OCI-LY1 (cell line): ENCODE results near the gene CBX4.

Source experiments
- H2AFZ ChIP-seq: fragments of 200-600 bp; sonication (generic), shearing (Covaris generic); 2 replicates; pipeline ENCODE4 v1.6.0; 2014; ENCODE audit warnings: antibody characterized with exemption, mild to moderate bottlenecking, low read length
- H3F3A ChIP-seq: fragments of 200-600 bp; sonication (generic), shearing (Covaris generic); 2 replicates; pipeline ENCODE4 v1.6.0; 2014; ENCODE audit warnings: mild to moderate bottlenecking, antibody characterized with exemption, low read length, moderate library complexity; ENCODE audit not compliant: insufficient read depth
- H3K27ac ChIP-seq: fragments of 200-600 bp; sonication (generic); 2 replicates; pipeline ENCODE4 v1.5.1; 2014; ENCODE audit warnings: low read length, mixed run types, mild to moderate bottlenecking, low read depth; ENCODE audit not compliant: poor library complexity, severe bottlenecking
- H3K27me3 ChIP-seq: fragments of 200-600 bp; sonication (generic); 2 replicates; pipeline ENCODE4 v1.6.0; 2014; ENCODE audit warnings: antibody characterized with exemption, mild to moderate bottlenecking, low read length, moderate library complexity; ENCODE audit not compliant: insufficient read depth
- H3K36me3 ChIP-seq: fragments of 200-600 bp; sonication (generic); 2 replicates; pipeline ENCODE4 v1.6.1; 2014; ENCODE audit warnings: mild to moderate bottlenecking, antibody characterized with exemption, low read length, moderate library complexity, mixed read lengths; ENCODE audit not compliant: insufficient read depth
- H3K4me1 ChIP-seq: fragments of 200-600 bp; sonication (generic); 2 replicates; pipeline ENCODE4 v1.5.1; 2014; ENCODE audit warnings: mild to moderate bottlenecking, low read length, moderate library complexity; ENCODE audit not compliant: insufficient read depth, severe bottlenecking
- H3K4me2 ChIP-seq: fragments of 200-600 bp; sonication (generic), shearing (Covaris generic); 2 replicates; pipeline ENCODE4 v1.6.1; 2014; ENCODE audit warnings: low read length
- H3K4me3 ChIP-seq: fragments of 200-600 bp; sonication (generic); 2 replicates; pipeline ENCODE4 v1.5.1; 2014; ENCODE audit warnings: low read length, low read depth, mild to moderate bottlenecking, mixed read lengths; ENCODE audit not compliant: poor library complexity, severe bottlenecking
- H3K79me2 ChIP-seq: fragments of 200-600 bp; shearing (Covaris generic); 2 replicates; pipeline ENCODE4 v1.6.1; 2016; ENCODE audit warnings: mixed run types, low read length, mixed read lengths; ENCODE audit not compliant: insufficient read depth
- H3K9ac ChIP-seq: fragments of 200-600 bp; sonication (generic), shearing (Covaris generic); 2 replicates; pipeline ENCODE4 v1.6.1; 2014; ENCODE audit warnings: mild to moderate bottlenecking, low read length, mixed read lengths
- H3K9me2 ChIP-seq: fragments of 200-600 bp; sonication (generic), shearing (Covaris generic); 2 replicates; pipeline ENCODE4 v1.6.1; 2014; ENCODE audit warnings: low read depth, mild to moderate bottlenecking, low read length, mixed read lengths
- H3K9me3 ChIP-seq: fragments of 200-600 bp; shearing (Covaris generic); 2 replicates; pipeline ENCODE4 v1.6.1; 2014; ENCODE audit warnings: low read length, mixed read lengths
- H4K20me1 ChIP-seq: fragments of 200-600 bp; sonication (generic), shearing (Covaris generic); 2 replicates; pipeline ENCODE4 v1.6.0; 2016; ENCODE audit warnings: mild to moderate bottlenecking, low read length; ENCODE audit not compliant: insufficient read depth
- CTCF ChIP-seq: fragments of 200-600 bp; sonication (generic), shearing (Covaris generic); IDR thresholded peaks from 2 replicates; pipeline ENCODE4 v1.5.1; 2017; ENCODE audit warnings: mild to moderate bottlenecking, antibody characterized with exemption, low read length, moderate library complexity, mixed read lengths
- EZH2 ChIP-seq: fragments of 200-600 bp; sonication (generic), shearing (Covaris generic); IDR thresholded peaks from 2 replicates; pipeline ENCODE4 v1.8.0; 2017; ENCODE audit warnings: borderline replicate concordance, mixed run types, mild to moderate bottlenecking, antibody characterized with exemption, low read length, moderate library complexity, mixed read lengths

The CBX4 gene

DNA sequence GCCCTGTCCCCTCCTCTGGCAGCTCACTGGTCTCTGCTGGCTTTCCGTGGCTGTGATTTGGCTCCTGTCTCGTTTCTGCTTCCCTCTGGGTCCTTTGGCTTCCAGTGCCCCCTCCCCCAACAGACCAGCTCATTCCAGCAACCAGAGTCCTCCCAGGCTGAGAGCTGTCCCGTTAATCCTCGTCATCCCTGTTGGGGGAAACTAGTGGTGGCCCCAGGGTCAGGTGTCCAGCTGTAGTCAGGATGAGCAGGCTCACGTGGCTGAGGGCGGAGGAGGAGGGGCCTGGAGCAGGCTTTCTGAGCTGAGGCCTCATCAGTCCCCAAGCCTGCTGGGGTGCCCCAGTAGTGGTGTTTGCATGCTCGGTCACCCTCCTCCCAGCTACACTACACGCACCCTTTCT lies 10.7 kb upstream of the CBX4 start:
- TF ChIP-seq EZH2: no peak
- no peak for TF ChIP-seq CTCF
- no peak overlapping the region for H3K9ac ChIP-seq
- peaks cover 5% of the 10 kb centered on the region for H3K4me1 ChIP-seq
- H3K36me3 ChIP-seq: no peaks in the 10 kb centered on the region
- H3K9me3 ChIP-seq: no peaks in the 10 kb centered on the region
- no peaks in the 10 kb centered on the region for H3F3A ChIP-seq
- H3K27me3 ChIP-seq: peaks cover 15% of the 10 kb centered on the region
- H3K9me2 ChIP-seq: no peaks in the 10 kb centered on the region
- H4K20me1 ChIP-seq: no peaks in the 10 kb centered on the region
- H2AFZ ChIP-seq: no peak overlapping the region
- H3K4me3 ChIP-seq: no peak overlapping the region
- no peak overlapping the region for H3K27ac ChIP-seq
- H3K79me2 ChIP-seq: no peaks in the 10 kb centered on the region
- no peak overlapping the region for H3K4me2 ChIP-seq

- Histone ChIP-seq H3K36me3 (no peaks in the 10 kb centered on the region), H3K27ac (no peak overlapping the region), H3K79me2 (no peaks in the 10 kb centered on the region), H4K20me1 (no peaks in the 10 kb centered on the region), H3K9me3 (no peaks in the 10 kb centered on the region), H3K27me3 (peaks cover 15% of the 10 kb centered on the region), H3F3A (no peaks in the 10 kb centered on the region), H2AFZ (no peak overlapping the region), H3K4me3 (no peak overlapping the region), H3K4me2 (no peak overlapping the region), H3K9me2 (no peaks in the 10 kb centered on the region), H3K9ac (no peak overlapping the region), H3K4me1 (peaks cover 5% of the 10 kb centered on the region)
- TF ChIP-seq EZH2 (no peak), CTCF (no peak)
These were observed 9.1 kb upstream of the CBX4 start for GRCh38 chr17:79848370-79848766.

DNA sequence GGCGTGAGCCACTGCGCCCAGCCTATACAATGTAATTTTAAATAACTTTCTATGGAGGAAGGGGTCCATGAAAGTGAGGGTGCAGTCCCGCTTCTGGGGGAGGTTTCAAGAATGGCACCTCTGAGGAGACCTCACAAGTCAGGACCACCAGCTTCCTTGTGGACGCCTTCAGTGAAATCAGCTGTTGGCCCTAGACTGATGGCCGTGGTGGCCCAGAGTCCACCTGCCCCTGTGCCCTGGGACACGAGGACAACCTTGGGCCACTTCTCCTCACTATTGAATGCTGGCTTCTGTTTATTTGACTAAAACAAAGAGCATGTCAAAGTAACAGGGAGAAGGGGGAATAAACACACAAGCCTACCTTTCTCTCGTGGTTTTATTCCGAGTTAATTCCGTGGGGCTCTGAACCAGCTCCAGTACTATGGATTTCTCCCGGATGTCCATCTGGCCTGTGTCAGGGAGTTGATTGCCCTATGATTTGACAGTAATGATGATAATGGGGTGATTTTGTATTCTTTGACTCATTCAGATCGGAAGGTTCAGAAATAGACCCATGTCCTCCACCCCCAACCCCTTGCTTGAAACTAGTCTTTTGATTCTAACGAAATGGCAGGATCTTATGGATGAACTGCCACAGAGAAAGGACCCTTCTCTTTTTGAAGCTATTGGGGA lies 8.6 kb upstream of the CBX4 start:
- H4K20me1 ChIP-seq: no peaks in the 10 kb centered on the region
- TF ChIP-seq CTCF (no peak), EZH2 (no peak)
- no peak overlapping the region for H3K4me3 ChIP-seq
- peaks cover 3% of the 10 kb centered on the region for H3K4me1 ChIP-seq
- no peaks in the 10 kb centered on the region for H3K79me2 ChIP-seq
- no peaks in the 10 kb centered on the region for H3K9me2 ChIP-seq
- peaks cover 15% of the 10 kb centered on the region for H3K27me3 ChIP-seq
- no peak overlapping the region for H3K4me2 ChIP-seq
- H3K9me3 ChIP-seq: no peaks in the 10 kb centered on the region
- no peak overlapping the region for H3K27ac ChIP-seq
- H2AFZ ChIP-seq: no peak overlapping the region
- no peaks in the 10 kb centered on the region for H3F3A ChIP-seq
- no peak overlapping the region for H3K9ac ChIP-seq
- no peaks in the 10 kb centered on the region for H3K36me3 ChIP-seq
